HG02571 (cell line): ENCODE measurements around the gene FES.
"Not testable (repeated sequence)": the region's sequence is repeated elsewhere in the genome, so short reads cannot be mapped to it uniquely, and the experiment has no call there.

Experiments
- ATAC-seq: cut with Tn5 transposase; IDR thresholded peaks from one replicate; pipeline ENCODE4 v1.9.1; 2021; ENCODE audit warnings: mild to moderate bottlenecking, moderate library complexity; ENCODE audit not compliant: unreplicated experiment

Gene FES

GRCh38 chr15:90928106-90928505, 43.8 kb downstream of the FES start:
- not testable (repeated sequence) for ATAC-seq

GRCh38 chr15:90929246-90930019, 45.1 kb downstream of the FES start:
- no peak for ATAC-seq

DNA sequence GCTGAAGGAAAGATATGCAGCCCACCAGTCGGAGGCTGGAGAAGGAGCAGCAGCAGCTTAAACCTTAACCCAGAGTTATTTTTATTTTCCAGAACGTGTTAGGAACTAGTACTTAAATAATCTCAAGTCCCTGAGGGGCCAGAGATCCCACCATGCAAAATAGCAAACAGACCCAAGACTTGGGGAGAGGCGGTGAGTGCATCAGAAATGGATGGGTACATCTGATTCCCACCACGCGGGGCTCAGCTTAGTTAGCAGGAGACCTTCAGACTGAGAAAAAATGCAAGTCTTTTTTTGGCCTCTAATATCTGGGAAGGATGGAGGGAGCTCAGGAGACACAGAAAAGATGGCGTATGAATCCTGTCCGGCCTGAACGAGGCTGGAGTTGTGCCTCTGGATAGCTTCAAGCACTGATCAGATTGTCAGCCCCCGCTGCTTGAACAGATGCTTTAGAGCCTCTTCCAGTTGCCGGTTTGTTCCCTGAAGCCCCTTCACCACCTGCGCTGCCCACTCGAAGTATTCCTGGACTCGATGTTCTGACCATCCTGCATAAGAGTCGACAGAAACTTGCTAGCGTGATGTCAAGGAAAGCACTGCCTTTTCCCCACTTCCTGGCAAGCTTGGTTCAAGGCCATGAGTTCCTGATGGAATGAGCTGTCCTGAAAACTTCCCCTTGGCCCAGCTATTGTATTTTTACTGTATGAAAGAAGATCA, 46.7 kb downstream of the FES start:
- no peak for ATAC-seq

- no peak for ATAC-seq
Measured at GRCh38 chr15:90931575-90931827, 47.2 kb downstream of the FES start.

- peak; percentile 41 for ATAC-seq
Measured at GRCh38 chr15:90931828-90932659, 47.7 kb downstream of the FES start, which contains the start of gene HDDC3. HDDC3 (minus strand) TSS chr15:90932549; CDS start chr15:90932540, 9 bp downstream.

DNA sequence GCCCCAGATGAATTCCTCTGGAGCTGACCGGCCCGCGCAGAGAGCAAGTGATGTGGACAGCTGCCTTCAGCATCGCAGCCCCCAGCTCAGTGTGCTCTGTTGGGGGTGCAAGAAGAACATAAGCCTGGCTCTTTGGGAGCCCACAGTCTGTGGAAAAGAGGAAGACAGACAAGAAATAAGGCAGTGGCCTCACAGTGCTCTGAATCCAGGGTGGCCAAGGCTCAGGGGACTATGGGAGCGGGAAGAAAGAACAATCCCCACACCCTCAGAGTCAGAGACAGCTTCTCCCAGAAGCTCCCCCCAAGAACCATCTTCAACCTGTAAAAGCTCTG, 48.3 kb downstream of the FES start:
- ATAC-seq, result no peak

GRCh38 chr15:90933301-90933700, 49.0 kb downstream of the FES start:
- ATAC-seq, result no peak

- ATAC-seq, result no peak
Measured at GRCh38 chr15:90934256-90934948, 50.1 kb downstream of the FES start.

DNA sequence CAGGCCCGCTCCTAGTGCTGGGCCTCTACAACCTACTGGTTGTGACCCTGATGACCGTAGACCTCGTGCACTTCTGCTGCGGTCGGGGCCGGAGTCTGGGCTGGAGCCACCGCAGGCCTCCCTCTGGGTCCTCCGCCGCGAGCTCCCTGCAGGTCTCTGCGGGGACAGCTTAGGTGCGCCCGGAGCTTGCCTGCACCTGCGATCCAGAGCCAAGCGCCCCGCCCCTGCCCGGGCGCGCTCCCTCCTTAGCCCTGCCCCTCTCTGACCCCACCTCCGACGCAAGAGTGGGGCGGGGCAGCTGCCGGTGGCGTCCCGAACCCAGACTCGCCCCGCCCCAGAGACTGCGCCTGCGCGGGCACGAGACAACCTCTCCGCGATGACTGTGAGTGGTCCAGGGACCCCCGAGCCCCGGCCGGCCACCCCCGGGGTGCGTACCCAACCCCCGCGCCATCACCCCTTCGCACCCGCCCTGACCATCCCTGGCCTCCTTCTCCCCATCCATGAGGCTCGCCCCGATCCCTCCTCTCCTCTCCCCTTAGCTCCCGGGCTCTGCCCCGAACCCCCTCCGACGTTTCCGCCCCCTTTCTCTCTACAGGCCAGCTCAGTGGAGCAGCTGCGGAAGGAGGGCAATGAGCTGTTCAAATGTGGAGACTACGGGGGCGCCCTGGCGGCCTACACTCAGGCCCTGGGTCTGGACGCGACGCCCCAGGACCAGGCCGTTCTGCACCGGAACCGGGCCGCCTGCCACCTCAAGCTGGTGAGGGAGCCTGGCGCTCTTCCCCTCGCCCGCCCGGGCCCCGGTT, 50.8 kb downstream of the FES start, which contains the start of gene UNC45A:
Gene UNC45A (plus strand): TSS at position 337 of the 803 bp plus-strand sequence. CDS start 40 bp downstream, at position 377.
- peak; percentile 58 for ATAC-seq

GRCh38 chr15:90936823-90937222, 52.5 kb downstream of the FES start:
- no peak for ATAC-seq

GRCh38 chr15:90938261-90938660, 54.0 kb downstream of the FES start:
- no peak for ATAC-seq

DNA sequence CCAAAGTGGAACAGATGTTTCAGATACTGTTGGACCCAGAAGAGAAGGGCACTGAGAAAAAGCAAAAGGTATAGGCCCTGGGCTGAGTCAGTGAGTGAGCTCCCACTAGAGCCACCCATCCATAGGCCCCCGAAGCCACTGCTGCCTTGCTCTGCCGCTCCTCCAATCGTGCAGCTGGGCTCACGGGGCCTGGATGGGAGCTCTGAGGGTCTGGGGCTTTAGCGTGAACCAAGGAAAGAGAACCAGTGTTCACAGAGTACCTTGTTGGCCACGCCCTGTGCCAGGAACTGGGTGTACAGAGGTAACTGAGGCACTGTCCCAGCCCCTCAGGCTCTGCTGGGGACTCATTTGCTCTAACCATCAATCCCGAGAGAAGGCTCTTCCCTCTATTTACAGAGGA, 55.5 kb downstream of the FES start:
- no peak for ATAC-seq

DNA sequence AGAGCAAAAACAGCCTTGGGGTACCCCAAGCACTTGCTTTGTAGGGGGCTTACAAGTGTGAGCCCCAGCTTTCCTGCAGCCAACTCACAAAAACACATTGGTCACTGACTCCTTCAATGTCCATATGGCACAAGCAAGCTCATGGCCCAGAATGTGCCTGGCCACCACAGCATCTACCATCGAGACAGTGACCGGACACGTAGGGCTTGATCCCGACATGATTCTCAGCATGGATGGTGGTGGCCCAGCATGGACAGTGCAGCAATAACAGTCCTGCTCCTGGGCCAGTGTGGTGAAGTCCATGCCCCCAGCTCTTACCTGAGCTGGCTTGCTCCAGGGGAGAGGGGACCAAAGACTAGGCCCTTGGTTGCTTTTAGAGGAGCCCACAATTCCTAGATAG, 56.7 kb downstream of the FES start:
- no peak for ATAC-seq

DNA sequence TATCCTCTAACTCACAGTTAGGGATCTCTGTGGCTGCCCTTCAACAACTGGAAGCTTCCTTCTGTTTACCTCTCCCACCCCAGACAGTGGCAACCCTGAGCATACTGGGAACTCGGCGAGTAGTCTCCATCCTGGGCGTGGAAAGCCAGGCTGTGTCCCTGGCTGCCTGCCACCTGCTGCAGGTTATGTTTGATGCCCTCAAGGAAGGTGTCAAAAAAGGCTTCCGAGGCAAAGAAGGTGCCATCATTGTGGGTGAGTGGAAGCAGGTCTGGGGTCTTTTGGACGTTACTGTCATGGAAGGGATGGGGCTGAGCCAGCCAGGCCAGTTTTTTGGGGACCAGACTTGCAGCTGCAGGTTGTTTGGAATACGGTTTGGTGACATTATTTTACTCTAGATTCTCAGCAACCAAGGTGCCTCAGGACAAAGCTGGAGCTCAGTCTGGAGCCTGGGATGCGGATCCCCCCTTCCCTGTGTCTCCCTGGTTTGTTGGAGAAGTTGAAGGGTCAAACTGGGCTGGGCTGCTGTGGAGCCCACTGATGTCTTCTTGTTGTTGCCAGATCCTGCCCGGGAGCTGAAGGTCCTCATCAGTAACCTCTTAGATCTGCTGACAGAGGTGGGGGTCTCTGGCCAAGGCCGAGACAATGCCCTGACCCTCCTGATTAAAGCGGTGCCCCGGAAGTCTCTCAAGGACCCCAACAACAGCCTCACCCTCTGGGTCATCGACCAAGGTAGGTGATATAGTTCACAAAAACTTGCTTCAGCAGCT, 58.2 kb downstream of the FES start:
- ATAC-seq, result no peak

DNA sequence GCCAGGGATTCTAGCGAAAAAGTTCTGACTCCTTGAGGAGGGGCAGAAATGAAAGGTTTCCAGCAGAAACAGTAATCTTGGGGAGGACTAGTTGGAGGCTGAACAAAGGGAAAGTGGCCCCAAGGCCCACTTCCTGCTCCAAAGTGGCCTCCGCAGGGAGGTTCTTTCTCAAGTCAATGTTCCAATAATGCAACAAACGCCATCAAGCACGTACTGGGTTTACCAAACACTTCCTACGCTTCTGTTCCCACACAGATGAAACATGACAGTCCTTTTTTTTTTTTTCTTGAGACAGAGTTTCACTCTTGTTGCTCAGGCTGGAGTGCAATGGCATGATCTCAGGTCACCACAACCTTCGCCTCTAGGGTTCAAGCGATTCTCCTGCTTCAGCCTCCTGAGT, 60.8 kb downstream of the FES start:
- ATAC-seq, result no peak
